Coronary artery (tissue), 2 donors: ENCODE data around the gene ARFGEF2.

Experiments used
- DNase-seq: peaks from one replicate; pipeline ENCODE4 v3.0.0-alpha.2; 2017; ENCODE audit warnings: low spot score
- H3K27ac ChIP-seq, 2 donors: fragments of 200-600 bp; sonication (generic); one replicate each; pipeline ENCODE4 v1.5.1; 2016 to 2019
- H3K4me3 ChIP-seq: fragments of 200-600 bp; sonication (generic); 2 replicates; pipeline ENCODE4 v1.5.1; 2016; ENCODE audit warnings: mild to moderate bottlenecking, moderate library complexity
- CTCF ChIP-seq: fragments of 200-600 bp; sonication (generic); IDR thresholded peaks from one replicate; pipeline ENCODE4 v1.5.1; 2019; ENCODE audit warnings: antibody characterized with exemption

ARFGEF2 gene

GRCh38 chr20:48937674-48938073 is 16.2 kb downstream of the ARFGEF2 start:
- TF ChIP-seq CTCF = no peak
- DNase-seq = no peak
- no peak overlapping the region for H3K27ac ChIP-seq
- H3K4me3 ChIP-seq = no peak overlapping the region

GRCh38 chr20:48938670-48939069 is 17.2 kb downstream of the ARFGEF2 start:
- no peak for TF ChIP-seq CTCF
- no peak overlapping the region for H3K27ac ChIP-seq
- H3K4me3 ChIP-seq = no peak overlapping the region
- no peak for DNase-seq

GRCh38 chr20:48940170-48940569 is 18.7 kb downstream of the ARFGEF2 start:
- TF ChIP-seq CTCF = no peak
- no peak overlapping the region for H3K4me3 ChIP-seq
- no peak for DNase-seq
- no peak overlapping the region for H3K27ac ChIP-seq

GRCh38 chr20:48941467-48941866 is 20.0 kb downstream of the ARFGEF2 start:
- no peak overlapping the region for H3K4me3 ChIP-seq
- no peak for DNase-seq
- no peak overlapping the region for H3K27ac ChIP-seq
- no peak for TF ChIP-seq CTCF

GRCh38 chr20:48942730-48943129 is 21.2 kb downstream of the ARFGEF2 start:
- no peak for DNase-seq
- no peak overlapping the region for H3K4me3 ChIP-seq
- TF ChIP-seq CTCF = no peak
- no peak overlapping the region for H3K27ac ChIP-seq

- DNase-seq = no peak
- Histone ChIP-seq H3K4me3 (no peak overlapping the region), H3K27ac (no peak overlapping the region)
- TF ChIP-seq CTCF = no peak
Observed at GRCh38 chr20:48944663-48945297, 23.3 kb downstream of the ARFGEF2 start.

GRCh38 chr20:48945840-48946514 is 24.5 kb downstream of the ARFGEF2 start:
- no peak for DNase-seq

More at GRCh38 chr20:48945840-48946514, 24.5 kb downstream of the ARFGEF2 start:
- Histone ChIP-seq H3K27ac (no peak overlapping the region), H3K4me3 (no peak overlapping the region)
- TF ChIP-seq CTCF = no peak
